ENCODE results near the gene GIT1. TPM values are rescaled to one million over a fixed set of nuclear protein-coding genes. Genes with fewer than 3 reads are reported as not detected.

The GIT1 gene
- total RNA-seq, 3 donors from 2014 or later = 28.6 to 41.0 (median 37.2) TPM

GRCh38 chr17:29573871-29574731, 15.3 kb downstream of the GIT1 start:
- Histone ChIP-seq H3K9me3 (no peaks in the 10 kb centered on the region), H3K36me3 (ENCODE audit: low read depth) (no peaks in the 10 kb centered on the region), H3K4me1 (ENCODE audit: low read depth) (peaks cover 22% of the 10 kb centered on the region), H3K4me3 (no peak overlapping the region)
- DNase-seq = peak in 1 of 3 donors; percentile 27
- ATAC-seq = no peak
- no peak for TF ChIP-seq CTCF (IDR thresholded peaks at IDR 0.05)
- intact Hi-C loops (cut with DNase I, micrococcal nuclease) = no loop called here

- no peaks in the 10 kb centered on the region for H3K9me3 ChIP-seq
- no peak overlapping the region for H3K4me3 ChIP-seq
- intact Hi-C loops (cut with DNase I, micrococcal nuclease) = no loop called here
- no peak for ATAC-seq
- H3K36me3 ChIP-seq (ENCODE audit: low read depth) = no peaks in the 10 kb centered on the region
- peaks cover 25% of the 10 kb centered on the region for H3K4me1 ChIP-seq (ENCODE audit: low read depth)
- TF ChIP-seq CTCF (IDR thresholded peaks at IDR 0.05) = no peak
- peak in 1 of 3 donors; percentile 30 for DNase-seq
These were observed 15.9 kb downstream of the GIT1 start for GRCh38 chr17:29573558-29573869.

GRCh38 chr17:29572691-29573557, 16.5 kb downstream of the GIT1 start:
- Histone ChIP-seq H3K4me1 (ENCODE audit: low read depth) (peaks cover 25% of the 10 kb centered on the region), H3K4me3 (no peak overlapping the region), H3K9me3 (no peaks in the 10 kb centered on the region), H3K36me3 (ENCODE audit: low read depth) (no peaks in the 10 kb centered on the region)
- peak; percentile 37 for TF ChIP-seq CTCF (IDR thresholded peaks at IDR 0.05)
- peak in 2 of 3 donors; percentile 66 to 70 for DNase-seq
- intact Hi-C loops (cut with DNase I, micrococcal nuclease) = no loop called here
- no peak for ATAC-seq

- DNase-seq (peak in 2 of 3 donors; percentile 34 to 47), ATAC-seq (no peak)
- no peak overlapping the region for H3K4me3 ChIP-seq
- no peaks in the 10 kb centered on the region for H3K9me3 ChIP-seq
- intact Hi-C loops (cut with DNase I, micrococcal nuclease) = no loop called here
- no peak for TF ChIP-seq CTCF (IDR thresholded peaks at IDR 0.05)
- H3K4me1 ChIP-seq (ENCODE audit: low read depth) = peaks cover 25% of the 10 kb centered on the region
- no peaks in the 10 kb centered on the region for H3K36me3 ChIP-seq (ENCODE audit: low read depth)
These were observed 17.4 kb downstream of the GIT1 start for GRCh38 chr17:29571883-29572681.

- H3K4me1 ChIP-seq (ENCODE audit: low read depth) = peaks cover 25% of the 10 kb centered on the region
- no peak for DNase-seq
These were observed 18.0 kb downstream of the GIT1 start for GRCh38 chr17:29571486-29571882.

More at GRCh38 chr17:29571486-29571882, 18.0 kb downstream of the GIT1 start:
- no peaks in the 10 kb centered on the region for H3K36me3 ChIP-seq (ENCODE audit: low read depth)
- ATAC-seq = no peak
- no peaks in the 10 kb centered on the region for H3K9me3 ChIP-seq
- no peak overlapping the region for H3K4me3 ChIP-seq
- no peak for TF ChIP-seq CTCF (IDR thresholded peaks at IDR 0.05)
- intact Hi-C loops (cut with DNase I, micrococcal nuclease) = no loop called here
